Mammary epithelial cell (primary cell): ENCODE data around the gene MBNL2.

Experiments used
- EZH2 ChIP-seq: IDR thresholded peaks from 2 replicates; pipeline ENCODE4 v1.6.1; 2012; ENCODE audit warnings: low read length, inconsistent platforms, borderline replicate concordance
- TF ChIP-seq, protein P1 (sequence below), 2 donors: IDR thresholded peaks in 1 of 2; conservative IDR thresholded peaks in 1 of 2; 2 replicates each; pipeline ENCODE4 v1.5.1; 2011 to 2012; ENCODE audit warnings: inconsistent platforms in 2 of 2, low read length in 2 of 2, mild to moderate bottlenecking in 2 of 2, control low read depth in 1 of 2, low read depth in 1 of 2; ENCODE audit not compliant: insufficient read depth in 1 of 2; ENCODE audit errors: extremely low read depth in 1 of 2

DNA sequence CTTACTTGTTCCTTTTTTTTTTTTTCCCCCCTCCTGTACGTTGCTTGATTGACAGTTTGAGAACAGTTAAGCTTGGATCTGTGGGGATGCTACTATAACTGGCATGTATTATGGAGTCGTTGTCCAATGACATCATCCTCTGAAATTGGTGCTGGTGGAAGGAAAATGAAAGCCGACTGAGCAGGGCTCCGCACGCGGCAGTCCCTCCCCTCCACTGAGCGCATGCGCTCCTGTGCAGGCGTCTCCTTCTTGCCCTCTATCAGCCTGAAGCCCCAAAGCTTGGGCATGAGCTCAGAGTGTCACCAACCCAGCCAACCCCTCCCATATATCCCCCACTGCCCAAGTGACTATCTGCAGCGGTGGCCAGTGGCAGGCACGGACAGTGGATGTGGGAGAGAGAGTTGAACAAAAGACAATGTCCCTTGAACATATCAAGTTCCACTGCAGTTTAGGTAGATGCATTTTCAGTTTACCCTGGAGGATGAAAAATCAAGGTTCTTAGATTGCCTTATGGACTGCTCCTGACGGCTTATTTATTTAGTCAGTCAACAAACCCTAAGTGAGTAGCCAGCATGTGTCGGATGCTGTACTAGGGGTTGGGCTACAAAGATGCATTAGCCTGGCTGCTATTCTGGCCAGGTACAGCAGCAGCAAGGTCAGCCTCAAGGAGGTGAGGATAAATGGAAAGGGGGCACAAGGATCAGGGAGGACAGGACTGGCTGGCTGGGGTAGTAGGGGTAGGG is 20.8 kb downstream of the MBNL2 start:
- TF ChIP-seq, protein P1, sequence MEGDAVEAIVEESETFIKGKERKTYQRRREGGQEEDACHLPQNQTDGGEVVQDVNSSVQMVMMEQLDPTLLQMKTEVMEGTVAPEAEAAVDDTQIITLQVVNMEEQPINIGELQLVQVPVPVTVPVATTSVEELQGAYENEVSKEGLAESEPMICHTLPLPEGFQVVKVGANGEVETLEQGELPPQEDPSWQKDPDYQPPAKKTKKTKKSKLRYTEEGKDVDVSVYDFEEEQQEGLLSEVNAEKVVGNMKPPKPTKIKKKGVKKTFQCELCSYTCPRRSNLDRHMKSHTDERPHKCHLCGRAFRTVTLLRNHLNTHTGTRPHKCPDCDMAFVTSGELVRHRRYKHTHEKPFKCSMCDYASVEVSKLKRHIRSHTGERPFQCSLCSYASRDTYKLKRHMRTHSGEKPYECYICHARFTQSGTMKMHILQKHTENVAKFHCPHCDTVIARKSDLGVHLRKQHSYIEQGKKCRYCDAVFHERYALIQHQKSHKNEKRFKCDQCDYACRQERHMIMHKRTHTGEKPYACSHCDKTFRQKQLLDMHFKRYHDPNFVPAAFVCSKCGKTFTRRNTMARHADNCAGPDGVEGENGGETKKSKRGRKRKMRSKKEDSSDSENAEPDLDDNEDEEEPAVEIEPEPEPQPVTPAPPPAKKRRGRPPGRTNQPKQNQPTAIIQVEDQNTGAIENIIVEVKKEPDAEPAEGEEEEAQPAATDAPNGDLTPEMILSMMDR (conservative IDR thresholded peaks at IDR 0.05 in 1 of 2, IDR thresholded peaks at IDR 0.05 in 1 of 2; ENCODE audit: extremely low read depth in 1 of 2, insufficient read depth in 1 of 2, low read depth in 1 of 2, low read length in 2 of 2): no peak
- TF ChIP-seq EZH2: no peak
